ENCODE results near the gene ZC3H14.

Gene ZC3H14

DNA sequence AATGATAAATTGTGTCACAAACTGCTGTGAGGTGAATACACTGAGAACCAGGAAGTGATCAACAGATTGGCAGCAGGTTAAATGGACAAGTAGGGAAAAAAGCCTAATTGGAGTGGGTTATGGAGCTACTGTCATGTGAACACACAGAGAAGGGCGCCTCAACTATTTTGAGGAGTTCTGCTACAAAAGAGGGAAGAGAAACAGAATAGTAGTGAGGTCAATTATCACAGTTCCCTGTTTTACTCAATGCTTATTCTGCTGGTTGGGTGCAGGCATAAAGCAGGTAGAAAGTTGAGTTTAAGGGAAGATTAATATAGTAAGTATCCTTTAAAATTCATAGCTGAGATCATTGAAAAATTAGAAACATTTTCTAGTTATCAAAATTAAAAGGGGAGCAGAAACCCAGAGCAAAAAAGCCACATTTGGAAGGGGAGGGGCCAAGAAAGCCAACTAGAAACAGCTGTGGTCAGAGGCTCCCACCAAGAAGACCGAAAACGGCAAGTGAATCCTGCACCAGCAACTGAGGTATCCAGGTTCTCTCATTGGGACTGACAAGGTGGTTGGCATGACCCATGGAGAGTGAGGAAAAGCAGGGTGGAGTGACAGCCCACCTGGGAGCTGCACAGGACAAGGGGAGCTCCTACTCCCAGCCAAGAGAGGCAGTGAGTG, 105.7 kb downstream of the ZC3H14 start:
- FAIRE-seq (peak; percentile 80), DNase-seq (ENCODE audit: extremely low spot score, insufficient read length, low read depth) (no peak)

DNA sequence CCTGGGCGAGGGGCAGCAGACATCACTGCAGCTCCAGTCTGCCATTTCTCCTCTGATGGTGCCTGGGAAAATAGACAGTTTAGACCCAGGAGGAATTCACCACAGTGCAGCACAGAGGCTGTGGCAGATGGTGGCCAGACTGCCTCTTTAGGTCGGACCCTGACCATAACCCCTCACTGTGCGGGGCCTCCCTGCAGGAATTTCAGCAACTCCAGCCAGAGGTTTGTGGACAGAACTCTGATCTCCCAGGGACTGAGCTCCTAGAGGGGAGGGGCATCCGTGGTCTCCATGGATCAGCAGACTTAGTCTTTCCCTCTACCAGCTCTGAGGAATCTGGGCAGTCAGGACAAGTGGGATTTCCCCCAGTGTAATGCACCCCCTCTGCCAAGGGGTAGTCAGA, 106.5 kb downstream of the ZC3H14 start:
- FAIRE-seq (no peak), DNase-seq (ENCODE audit: extremely low spot score, insufficient read length, low read depth) (no peak)
